ENCODE measurements around the gene MYLK4.
A peak's percentile ranks its signal among the peaks of the same experiment; 100 is the strongest.

The MYLK4 gene

GRCh38 chr6:2663123-2663522 is 87.6 kb downstream of the MYLK4 start:
- no peak for DNase-seq (ENCODE audit: low read depth in 2 of 2)

DNA sequence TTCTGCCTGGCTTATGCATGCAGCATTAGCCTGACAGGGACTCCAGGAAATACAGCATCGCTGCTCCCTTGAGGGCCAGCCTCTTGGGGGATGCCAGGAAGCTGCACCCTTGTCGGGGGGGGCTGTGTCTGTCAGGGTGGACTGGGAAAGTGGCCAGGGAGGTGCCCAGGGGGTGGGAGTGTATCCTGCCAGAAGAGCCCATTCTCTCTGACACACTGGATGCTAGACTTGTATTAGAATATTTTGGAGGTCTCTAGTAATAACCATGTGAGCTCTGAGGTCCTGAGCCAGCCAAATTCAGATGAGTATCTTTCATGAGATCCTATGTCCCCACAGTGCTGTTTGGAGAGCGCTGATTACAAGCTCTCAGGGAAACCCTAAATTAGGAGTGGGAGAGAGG is 89.1 kb downstream of the MYLK4 start:
- no peak for DNase-seq (ENCODE audit: low read depth in 2 of 2)

DNA sequence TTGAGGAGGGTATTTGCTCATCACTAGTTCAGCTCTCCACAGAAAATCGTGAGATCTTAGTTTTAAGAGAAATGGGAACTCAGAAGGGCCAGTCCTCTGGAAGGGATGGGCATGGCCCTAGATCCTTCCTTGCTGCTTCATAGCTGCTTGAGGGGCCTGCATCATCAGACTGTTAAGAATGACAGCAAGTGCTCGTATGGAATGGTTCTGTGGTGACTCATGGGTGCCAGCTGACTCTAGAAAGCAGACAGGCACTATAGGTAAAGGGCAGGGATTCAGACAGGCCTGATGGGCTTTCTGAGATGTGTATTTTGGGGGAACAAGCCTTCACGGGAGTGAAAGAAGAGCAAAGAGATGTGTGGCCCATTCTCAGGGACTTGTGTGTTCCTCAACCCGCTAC is 90.8 kb downstream of the MYLK4 start:
- DNase-seq (ENCODE audit: low read depth in 2 of 2) = no peak

GRCh38 chr6:2659381-2659780 is 91.3 kb downstream of the MYLK4 start:
- DNase-seq (ENCODE audit: low read depth in 2 of 2) = no peak

- no peak for DNase-seq (ENCODE audit: low read depth in 2 of 2)
These were observed 91.9 kb downstream of the MYLK4 start for GRCh38 chr6:2658788-2659187.

- DNase-seq (ENCODE audit: low read depth in 2 of 2) = no peak
These were observed 94.2 kb downstream of the MYLK4 start for GRCh38 chr6:2656460-2657079.

DNA sequence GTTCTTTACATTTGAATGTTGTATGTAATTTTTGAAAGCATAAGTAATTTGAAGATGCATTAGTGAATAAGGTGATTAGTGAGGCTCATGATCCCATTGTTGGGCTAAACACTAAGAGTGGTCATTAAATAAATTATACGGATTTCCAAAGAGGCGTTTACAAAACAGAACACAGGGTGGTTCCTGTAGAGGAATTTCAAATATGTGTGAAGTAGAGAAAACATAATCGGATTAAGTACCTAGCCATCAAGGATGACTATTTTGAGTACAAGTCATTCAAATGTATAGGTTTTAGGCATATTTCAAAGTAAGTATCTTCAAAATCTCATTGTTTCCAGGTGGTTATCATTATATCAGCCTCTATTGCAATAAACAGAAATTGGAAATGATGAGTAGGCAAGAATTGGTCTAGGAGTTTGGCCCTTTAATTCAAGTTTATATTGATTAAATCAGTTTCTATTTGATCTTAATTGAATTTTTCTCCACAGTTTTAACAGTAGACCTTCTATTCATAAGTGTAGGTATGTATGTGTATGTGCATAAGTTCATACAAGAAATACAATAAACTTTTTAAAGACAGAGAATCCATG is 94.8 kb downstream of the MYLK4 start:
- DNase-seq (ENCODE audit: low read depth in 2 of 2) = no peak

GRCh38 chr6:2653369-2654032 is 97.2 kb downstream of the MYLK4 start:
- DNase-seq (ENCODE audit: low read depth in 2 of 2) = no peak

- DNase-seq (ENCODE audit: low read depth in 2 of 2) = no peak
These were observed 98.1 kb downstream of the MYLK4 start for GRCh38 chr6:2652611-2653010.

GRCh38 chr6:2651961-2652360 is 98.8 kb downstream of the MYLK4 start:
- DNase-seq (ENCODE audit: low read depth in 2 of 2) = no peak

DNA sequence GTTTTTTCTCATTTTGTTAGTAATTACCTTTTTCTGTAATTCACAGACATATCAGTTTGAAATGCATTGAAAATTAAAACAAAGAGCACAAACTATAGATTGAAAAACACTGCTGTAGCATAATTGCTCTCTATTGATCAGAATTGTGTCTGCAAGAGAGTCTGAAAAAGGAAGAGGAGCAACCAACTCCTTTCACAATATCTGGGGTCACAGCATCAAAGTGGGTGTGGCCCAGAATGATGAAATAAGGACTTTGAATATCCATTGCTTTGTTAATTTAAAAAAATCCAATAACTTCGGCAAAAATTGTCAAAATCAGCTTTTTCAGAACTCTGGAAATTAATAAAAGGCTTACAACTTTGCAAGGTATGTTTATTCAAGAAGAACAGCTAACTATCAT is 99.2 kb downstream of the MYLK4 start:
- no peak for DNase-seq (ENCODE audit: low read depth in 2 of 2)

- no peak for DNase-seq (ENCODE audit: low read depth in 2 of 2)
These were observed 104.4 kb downstream of the MYLK4 start for GRCh38 chr6:2646346-2646745.

DNA sequence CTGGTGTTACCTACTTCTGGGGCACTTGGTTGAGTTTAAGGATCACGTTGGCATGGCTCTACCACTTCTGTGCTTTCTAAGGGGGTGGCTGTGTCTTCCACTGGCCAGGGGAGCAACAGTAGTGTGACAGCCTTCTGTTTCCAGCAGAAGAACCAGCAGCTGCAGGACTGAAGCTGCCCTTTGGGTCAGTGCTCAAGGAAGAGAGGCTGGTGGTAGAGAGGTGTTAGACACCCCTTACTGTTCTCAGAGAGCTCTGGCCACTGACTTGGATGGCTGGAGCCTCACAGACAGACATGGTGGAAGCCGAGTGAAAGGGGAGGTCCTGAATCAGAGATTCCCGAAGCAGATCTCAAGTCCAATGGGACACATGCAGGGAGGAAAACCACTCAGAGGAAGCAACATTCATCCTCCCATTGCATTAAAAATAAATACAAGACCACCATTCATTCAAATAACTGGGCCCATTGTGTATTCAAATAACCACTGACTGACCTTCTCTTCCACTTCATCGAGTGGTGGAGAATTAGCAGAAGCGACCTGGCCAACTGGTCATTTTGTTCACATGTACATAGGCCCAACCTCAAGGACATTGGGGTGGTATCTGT is 106.7 kb downstream of the MYLK4 start:
- DNase-seq (ENCODE audit: low read depth in 2 of 2) = no peak

GRCh38 chr6:2643130-2643529 is 107.6 kb downstream of the MYLK4 start:
- no peak for DNase-seq (ENCODE audit: low read depth in 2 of 2)

GRCh38 chr6:2641044-2641725 is 109.5 kb downstream of the MYLK4 start:
- DNase-seq (ENCODE audit: low read depth in 2 of 2) = no peak

- DNase-seq (ENCODE audit: low read depth in 2 of 2) = no peak
These were observed 110.2 kb downstream of the MYLK4 start for GRCh38 chr6:2640551-2640950.

DNA sequence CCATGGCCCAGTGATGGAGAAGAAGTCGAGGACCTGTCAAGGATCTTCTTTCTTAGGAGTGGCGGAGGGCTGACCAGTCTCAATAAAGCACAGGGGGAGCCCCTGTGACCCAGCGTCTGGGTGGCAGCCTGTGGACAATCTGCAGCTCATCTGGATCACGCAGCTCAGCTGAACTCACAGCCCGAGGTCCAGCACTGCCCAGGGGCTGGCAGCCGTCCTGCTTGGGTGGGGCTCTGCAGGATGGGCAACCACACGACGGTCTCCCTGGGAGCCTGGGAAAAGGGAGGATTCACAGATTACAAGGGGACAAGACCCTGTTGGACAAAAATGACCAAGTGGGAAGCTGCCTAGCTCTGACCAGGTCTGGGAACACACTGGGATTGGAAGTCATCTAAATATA is 110.8 kb downstream of the MYLK4 start:
- DNase-seq (ENCODE audit: low read depth in 2 of 2) = no peak

DNA sequence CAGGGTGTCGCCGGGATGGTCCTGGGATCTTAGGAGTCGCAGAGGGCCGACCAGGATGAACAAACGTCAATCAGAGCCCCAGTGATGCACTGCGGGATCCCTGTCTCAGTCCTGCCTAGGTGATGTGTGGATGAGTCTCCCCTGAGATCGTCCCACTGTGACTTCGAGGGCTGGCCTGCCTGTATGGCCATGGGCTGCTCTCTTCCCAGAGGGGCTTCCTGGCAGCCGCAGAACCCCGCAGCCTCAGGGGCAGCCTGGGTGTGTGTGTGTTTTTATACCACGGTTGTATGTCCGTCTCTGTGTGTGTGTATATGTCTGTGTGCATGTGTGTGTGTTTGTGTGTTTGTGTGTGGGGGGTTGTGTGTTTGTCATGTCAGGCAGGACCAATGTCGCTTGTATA is 111.6 kb downstream of the MYLK4 start:
- no peak for DNase-seq (ENCODE audit: low read depth in 2 of 2)

GRCh38 chr6:2636672-2637071 is 114.0 kb downstream of the MYLK4 start:
- no peak for DNase-seq (ENCODE audit: low read depth in 2 of 2)

GRCh38 chr6:2635911-2636310 is 114.8 kb downstream of the MYLK4 start:
- no peak for DNase-seq (ENCODE audit: low read depth in 2 of 2)

GRCh38 chr6:2634139-2634964 is 116.4 kb downstream of the MYLK4 start:
- DNase-seq (ENCODE audit: low read depth in 2 of 2) = peak; percentile 69 to 75

DNA sequence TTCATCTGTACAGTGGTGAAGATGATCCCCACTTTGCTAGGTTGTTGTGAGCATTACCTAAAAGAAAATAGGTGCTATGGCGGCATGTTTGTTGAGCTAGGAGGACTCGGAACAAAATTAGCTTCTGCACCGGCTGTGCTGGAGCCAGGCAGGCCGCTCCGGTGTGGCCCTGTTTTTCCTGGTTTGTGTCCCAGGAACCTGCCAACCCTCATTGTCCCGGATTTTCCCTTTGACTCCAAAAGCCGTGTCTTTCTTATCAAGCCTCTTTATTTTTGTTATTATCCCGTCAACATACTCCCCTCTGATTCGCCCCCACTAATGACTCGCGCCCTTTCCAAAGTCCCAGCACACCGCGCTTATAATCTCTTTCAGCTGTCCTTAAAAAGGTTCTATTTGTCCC is 117.0 kb downstream of the MYLK4 start:
- DNase-seq (ENCODE audit: low read depth in 2 of 2) = no peak
